CD4-positive, alpha-beta T cell (primary cell): ENCODE measurements around the gene AK9. TPM values are rescaled to one million over a fixed set of nuclear protein-coding genes. Genes with fewer than 3 reads are reported as not detected.
A peak's percentile ranks its signal among the peaks of the same experiment; 100 is the strongest.

Source experiments
- ATAC-seq: fragments of 200-7000 bp; cut with Tn5 transposase; one replicate; pipeline ENCODE4 v1.10.0; 2022; ENCODE audit warnings: mild to moderate bottlenecking; ENCODE audit not compliant: poor library complexity
- CTCF ChIA-PET: fragments of 350-600 bp; sonication (Branson Sonifier 250); formaldehyde crosslinking; loops from one replicate; lab custom pipeline; 2021; ENCODE audit warnings: antibody characterized with exemption, inconsistent platforms; lab: Charles Lee
- POLR2A ChIA-PET: fragments of 350-600 bp; sonication (Branson Sonifier 250); formaldehyde crosslinking; loops from one replicate; lab custom pipeline; 2021; ENCODE audit warnings: antibody characterized with exemption, inconsistent platforms; lab: Charles Lee
- DNase-seq, 14 experiments: peaks; one replicate each; pipeline ENCODE4 v3.0.0-alpha.2; 2013 to 2020; ENCODE audit warnings: mixed read lengths in 2 of 14
- H3K27ac ChIP-seq, 2 donors: one replicate each; pipeline versions ENCODE4 v1.5.1 to v1.7.0; 2013; ENCODE audit warnings: low read length in 2 of 2, low read depth in 1 of 2, mild to moderate bottlenecking in 1 of 2
- H3K27me3 ChIP-seq, 2 experiments: 1 replicate in 1 of 2; 2 replicates in 1 of 2; pipeline versions ENCODE4 v1.6.1 to v1.7.0; 2013; ENCODE audit warnings: low read length in 2 of 2, control low read depth in 1 of 2, mild to moderate bottlenecking in 1 of 2, moderate library complexity in 1 of 2; ENCODE audit not compliant: insufficient read depth in 2 of 2, control insufficient read depth in 1 of 2
- H3K36me3 ChIP-seq: one replicate; pipeline ENCODE4 v1.6.1; 2013; ENCODE audit warnings: low read length, control low read depth; ENCODE audit not compliant: insufficient read depth
- H3K4me1 ChIP-seq: one replicate; pipeline ENCODE4 v1.6.1; 2013; ENCODE audit warnings: low read length, control low read depth; ENCODE audit not compliant: insufficient read depth
- H3K4me3 ChIP-seq: one replicate; pipeline ENCODE4 v1.5.1; 2013; ENCODE audit warnings: mild to moderate bottlenecking, low read length, moderate library complexity
- H3K9me3 ChIP-seq, 2 experiments: 1 replicate in 1 of 2; 2 replicates in 1 of 2; pipeline versions ENCODE4 v1.6.1 to v1.7.0; 2013; ENCODE audit warnings: low read length in 2 of 2, mild to moderate bottlenecking in 2 of 2, control low read depth in 1 of 2, moderate library complexity in 1 of 2; ENCODE audit not compliant: control insufficient read depth in 1 of 2, insufficient read depth in 1 of 2
- H3K27ac Mint-ChIP-seq: one replicate; pipeline ENCODE4 v1.8.0; 2020; ENCODE audit warnings: mixed read lengths
- H3K27me3 Mint-ChIP-seq: one replicate; pipeline ENCODE4 v1.8.0; 2021; ENCODE audit warnings: mixed read lengths
- H3K36me3 Mint-ChIP-seq: one replicate; pipeline ENCODE4 v1.8.0; 2021; ENCODE audit warnings: low read depth, mixed read lengths
- H3K4me1 Mint-ChIP-seq: one replicate; pipeline ENCODE4 v1.8.0; 2021; ENCODE audit warnings: low read depth, mixed read lengths
- H3K4me3 Mint-ChIP-seq: one replicate; pipeline ENCODE4 v1.8.0; 2020; ENCODE audit warnings: mild to moderate bottlenecking, mixed read lengths
- H3K9me3 Mint-ChIP-seq: one replicate; pipeline ENCODE4 v1.8.0; 2020; ENCODE audit warnings: mixed read lengths
- intact Hi-C, 2 experiments: fragments of 100-400 bp; cut with DNase I in 1 of 2; cut with micrococcal nuclease in 1 of 2; formaldehyde crosslinking; loops; one replicate each; pipeline versions ENCODE4 v1.15.1 to v1.9.0; 2023 to 2025; cut with DNase I, micrococcal nuclease
- total RNA-seq, 174 experiments: library from RNA in 2 of 174; stranded (reverse) in 2 of 174; gene quantifications; one replicate each; pipeline ENCODE4 v1.2.3 and lab custom pipeline; 2021 to 2026
- TF ChIP-seq, protein P1 (sequence below): fragments of 200-600 bp; IDR thresholded peaks from one replicate; pipeline ENCODE4 v1.8.0; 2022; ENCODE audit warnings: antibody characterized with exemption, mild to moderate bottlenecking

The AK9 gene
- total RNA-seq, 2 experiments from 2014 or later: 5.3 to 6.6 TPM

DNA sequence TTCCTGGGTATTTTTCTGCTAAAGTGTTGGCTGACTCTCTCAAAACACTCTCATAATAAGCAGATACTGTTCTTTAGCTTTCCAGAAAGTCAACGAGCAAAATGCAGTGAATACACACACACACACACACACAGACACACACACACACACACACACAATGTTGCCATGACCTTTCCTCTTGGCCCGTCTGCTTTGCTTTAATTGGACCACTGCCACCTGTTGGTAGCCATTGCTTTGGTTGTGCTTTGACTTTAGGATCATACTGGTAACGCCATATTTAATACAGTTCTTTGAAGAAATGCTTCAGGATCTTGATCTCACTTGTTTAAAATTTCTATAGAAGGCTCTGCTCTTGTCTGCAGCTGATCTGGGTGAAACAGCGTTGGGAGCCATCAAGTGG, 4.5 kb upstream of the AK9 start:
- no peak overlapping the region for H3K4me3 Mint-ChIP-seq
- peaks cover 29% of the 10 kb centered on the region for H3K4me1 Mint-ChIP-seq
- H3K4me3 ChIP-seq: no peak overlapping the region
- H3K9me3 ChIP-seq: no peaks in the 10 kb centered on the region
- ChIA-PET POLR2A (no interaction called here), CTCF (no interaction called here)
- H3K36me3 ChIP-seq: peaks cover 3% of the 10 kb centered on the region
- ATAC-seq (no peak), DNase-seq (peak in 1 of 14 experiments; percentile 28)
- no peaks in the 10 kb centered on the region for H3K27me3 ChIP-seq
- H3K27me3 Mint-ChIP-seq: no peaks in the 10 kb centered on the region
- no peaks in the 10 kb centered on the region for H3K9me3 Mint-ChIP-seq
- peaks cover 7% of the 10 kb centered on the region for H3K4me1 ChIP-seq
- intact Hi-C loops: loop anchor here (10.0 kb wide), 3 partner anchors 241 to 1401 kb away; partner anchors contain the start of genes AFG1L (in 1 of the 2) and MICAL1 (in 1 of the 2)
- no peak overlapping the region for H3K27ac ChIP-seq
- no peak overlapping the region for H3K27ac Mint-ChIP-seq
- H3K36me3 Mint-ChIP-seq: peaks cover 31% of the 10 kb centered on the region
- TF ChIP-seq, protein P1, sequence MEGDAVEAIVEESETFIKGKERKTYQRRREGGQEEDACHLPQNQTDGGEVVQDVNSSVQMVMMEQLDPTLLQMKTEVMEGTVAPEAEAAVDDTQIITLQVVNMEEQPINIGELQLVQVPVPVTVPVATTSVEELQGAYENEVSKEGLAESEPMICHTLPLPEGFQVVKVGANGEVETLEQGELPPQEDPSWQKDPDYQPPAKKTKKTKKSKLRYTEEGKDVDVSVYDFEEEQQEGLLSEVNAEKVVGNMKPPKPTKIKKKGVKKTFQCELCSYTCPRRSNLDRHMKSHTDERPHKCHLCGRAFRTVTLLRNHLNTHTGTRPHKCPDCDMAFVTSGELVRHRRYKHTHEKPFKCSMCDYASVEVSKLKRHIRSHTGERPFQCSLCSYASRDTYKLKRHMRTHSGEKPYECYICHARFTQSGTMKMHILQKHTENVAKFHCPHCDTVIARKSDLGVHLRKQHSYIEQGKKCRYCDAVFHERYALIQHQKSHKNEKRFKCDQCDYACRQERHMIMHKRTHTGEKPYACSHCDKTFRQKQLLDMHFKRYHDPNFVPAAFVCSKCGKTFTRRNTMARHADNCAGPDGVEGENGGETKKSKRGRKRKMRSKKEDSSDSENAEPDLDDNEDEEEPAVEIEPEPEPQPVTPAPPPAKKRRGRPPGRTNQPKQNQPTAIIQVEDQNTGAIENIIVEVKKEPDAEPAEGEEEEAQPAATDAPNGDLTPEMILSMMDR: no peak

DNA sequence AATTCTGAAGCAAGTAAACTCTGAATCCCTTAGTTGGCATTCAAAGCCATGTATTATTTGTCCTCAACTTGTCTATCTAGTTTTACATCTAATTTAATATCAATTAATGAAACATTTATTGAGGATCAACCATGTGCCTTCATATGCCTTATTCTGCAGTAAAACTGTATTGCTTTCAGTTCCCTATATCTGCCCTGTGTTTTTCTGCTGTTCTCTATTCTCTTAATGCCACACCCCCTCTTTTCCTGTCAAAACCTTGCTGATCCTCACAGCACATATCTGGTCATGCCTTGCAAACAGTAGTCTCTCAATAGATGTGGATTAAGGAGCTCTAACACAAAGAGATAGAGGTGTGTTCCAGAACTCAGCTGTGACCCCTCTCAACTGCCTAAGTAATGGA, 2.1 kb upstream of the AK9 start:
- Histone ChIP-seq H3K9me3 (no peaks in the 10 kb centered on the region), H3K4me1 (peaks cover 13% of the 10 kb centered on the region), H3K27me3 (no peaks in the 10 kb centered on the region), H3K4me3 (no peak overlapping the region), H3K36me3 (peaks cover 3% of the 10 kb centered on the region), H3K27ac (no peak overlapping the region)
- DNase-seq (no peak), ATAC-seq (no peak)
- Mint-ChIP-seq H3K27ac (peak overlapping the region; percentile 1), H3K9me3 (no peaks in the 10 kb centered on the region), H3K4me3 (peak overlapping the region; percentile 74), H3K36me3 (peaks cover 27% of the 10 kb centered on the region), H3K27me3 (no peaks in the 10 kb centered on the region), H3K4me1 (peaks cover 34% of the 10 kb centered on the region)
- intact Hi-C loops: loop anchor here (5.0 to 10.0 kb wide), 9 partner anchors 96 to 1398 kb away; partner anchors contain the start of genes AFG1L (in 1 of the 2), CD164 (in 1 of the 2), CDC40 (in 1 of the 2) and CEP57L1 (in 1 of the 2)
- ChIA-PET CTCF (interaction anchor here (4.9 kb wide), 1 partner anchor 12 kb away, joined by 38 read pairs; no protein-coding TSS in a partner anchor), POLR2A (no interaction called here)
- TF ChIP-seq, protein P1: no peak

DNA sequence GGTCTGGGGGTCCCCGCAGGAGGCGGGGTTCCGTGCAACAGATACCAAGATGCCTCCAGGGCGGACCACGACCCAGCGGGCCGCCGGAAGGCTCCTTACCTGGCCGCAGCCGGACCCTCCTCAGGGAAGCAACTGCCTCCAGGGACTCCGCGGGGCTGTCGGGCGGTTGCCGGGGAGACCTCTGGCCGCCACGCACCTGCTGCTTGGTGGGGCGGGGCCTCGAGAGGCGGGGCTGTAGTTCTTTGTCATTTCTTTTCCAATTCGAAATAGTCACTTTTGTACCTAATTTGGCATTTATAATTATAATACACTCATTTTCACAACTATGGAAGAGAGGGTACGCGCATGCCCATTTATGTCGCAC, 647 bp downstream of the AK9 start:
- H3K27ac Mint-ChIP-seq: peak overlapping the region; percentile 95
- H3K36me3 Mint-ChIP-seq: peaks cover 12% of the 10 kb centered on the region
- H3K27ac ChIP-seq: peak overlapping the region; percentile 59 to 71
- H3K9me3 ChIP-seq: no peaks in the 10 kb centered on the region
- CTCF ChIA-PET: interaction anchor here (1.1 to 4.9 kb wide), 4 partner anchors 11 to 308 kb away, joined by 3 to 38 read pairs (median 8); partner anchors contain the start of gene CD164
- no peaks in the 10 kb centered on the region for H3K27me3 ChIP-seq
- H3K4me1 ChIP-seq: peaks cover 13% of the 10 kb centered on the region
- peak overlapping the region; percentile 96 for H3K4me3 Mint-ChIP-seq
- no peaks in the 10 kb centered on the region for H3K36me3 ChIP-seq
- ATAC-seq: peak; percentile 33
- POLR2A ChIA-PET: interaction anchor here (0.5 to 2.0 kb wide), 11 partner anchors 79 to 1940 kb away, joined by 3 to 23 read pairs (median 3); partner anchors contain the start of genes CD164, CDC40, PPIL6 and SMPD2
- peak overlapping the region; percentile 88 for H3K4me3 ChIP-seq
- no peaks in the 10 kb centered on the region for H3K9me3 Mint-ChIP-seq
- intact Hi-C loops: loop anchor here (2.0 to 10.0 kb wide), 12 partner anchors 93 to 1396 kb away; partner anchors contain the start of genes CD164 (in 2 of the 2), AFG1L (in 1 of the 2), CDC40 (in 1 of the 2) and CEP57L1 (in 1 of the 2)
- TF ChIP-seq, protein P1: no peak
- peak; percentile 24 to 77 (median 57) for DNase-seq
- no peaks in the 10 kb centered on the region for H3K27me3 Mint-ChIP-seq
- H3K4me1 Mint-ChIP-seq: peaks cover 34% of the 10 kb centered on the region
